Mesothelial cell of epicardium (in vitro differentiated cells): ENCODE results near the gene FRMD4A. TPM values are rescaled to one million over a fixed set of nuclear protein-coding genes. Genes with fewer than 3 reads are reported as not detected.

Experiments
- DNase-seq, 2 experiments: peaks; one replicate each; pipeline ENCODE4 v3.0.0; 2021; ENCODE audit warnings: low spot score in 2 of 2; ENCODE audit not compliant: unreplicated experiment in 2 of 2
- H3K27ac Mint-ChIP-seq: 2 replicates; pipeline ENCODE4 v1.8.0; 2021; ENCODE audit warnings: mixed read lengths
- H3K27me3 Mint-ChIP-seq: 2 replicates; pipeline ENCODE4 v1.8.0; 2021; ENCODE audit warnings: low read depth, mixed read lengths
- H3K36me3 Mint-ChIP-seq: 2 replicates; pipeline ENCODE4 v1.8.0; 2021; ENCODE audit warnings: mixed read lengths
- H3K4me1 Mint-ChIP-seq: 2 replicates; pipeline ENCODE4 v1.8.0; 2021; ENCODE audit warnings: mixed read lengths
- H3K4me3 Mint-ChIP-seq: 2 replicates; pipeline ENCODE4 v1.8.0; 2021; ENCODE audit warnings: mild to moderate bottlenecking, moderate library complexity, mixed read lengths
- H3K9me3 Mint-ChIP-seq: 2 replicates; pipeline ENCODE4 v1.8.0; 2021; ENCODE audit warnings: mixed read lengths
- CTCF ChIP-seq: fragments of 200-600 bp; sonication (generic); IDR thresholded peaks from one replicate; pipeline ENCODE4 v1.5.0; 2021; ENCODE audit warnings: antibody characterized with exemption; ENCODE audit not compliant: unreplicated experiment
- total RNA-seq: library from RNA; stranded (reverse); gene quantifications from 3 replicates; pipeline ENCODE4 v1.2.1, GENCODE V29; 2021

FRMD4A gene
- 41.7 to 45.0 TPM (median 42.4 TPM) in 3 replicates for total RNA-seq

- Mint-ChIP-seq H3K36me3 (no peaks in the 10 kb centered on the region), H3K9me3 (no peaks in the 10 kb centered on the region), H3K27me3 (peaks cover 17% of the 10 kb centered on the region), H3K27ac (no peak within 1 kb of the TSS), H3K4me1 (peaks cover 16% of the 10 kb centered on the region), H3K4me3 (peak within 1 kb of the TSS; percentile 10)
- TF ChIP-seq CTCF = no peak
- DNase-seq = no peak
These were observed at the start of gene FRMD4A for GRCh38 chr10:14330388-14331061. Gene FRMD4A, minus strand, starts transcription at chr10:14330924.

GRCh38 chr10:14379556-14380280 is 49.0 kb upstream of the FRMD4A start:
- DNase-seq = no peak
- H3K36me3 Mint-ChIP-seq = no peaks in the 10 kb centered on the region
- no peak for TF ChIP-seq CTCF
- H3K4me3 Mint-ChIP-seq = no peak overlapping the region
- H3K27me3 Mint-ChIP-seq = no peaks in the 10 kb centered on the region
- H3K9me3 Mint-ChIP-seq = peaks cover 4% of the 10 kb centered on the region
- peaks cover 11% of the 10 kb centered on the region for H3K4me1 Mint-ChIP-seq
- H3K27ac Mint-ChIP-seq = no peak overlapping the region

- Mint-ChIP-seq H3K9me3 (peaks cover 4% of the 10 kb centered on the region), H3K27ac (no peak overlapping the region), H3K36me3 (no peaks in the 10 kb centered on the region), H3K27me3 (no peaks in the 10 kb centered on the region), H3K4me3 (no peak overlapping the region), H3K4me1 (peaks cover 11% of the 10 kb centered on the region)
- no peak for DNase-seq
- TF ChIP-seq CTCF = no peak
These were observed 47.8 kb upstream of the FRMD4A start for GRCh38 chr10:14378387-14378960.

- H3K9me3 Mint-ChIP-seq = peaks cover 4% of the 10 kb centered on the region
- H3K4me1 Mint-ChIP-seq = peaks cover 11% of the 10 kb centered on the region
- TF ChIP-seq CTCF = no peak
- H3K27ac Mint-ChIP-seq = no peak overlapping the region
- DNase-seq = no peak
- no peaks in the 10 kb centered on the region for H3K27me3 Mint-ChIP-seq
- no peak overlapping the region for H3K4me3 Mint-ChIP-seq
- H3K36me3 Mint-ChIP-seq = no peaks in the 10 kb centered on the region
These were observed 47.0 kb upstream of the FRMD4A start for GRCh38 chr10:14377591-14378175.

GRCh38 chr10:14374745-14375445 is 44.2 kb upstream of the FRMD4A start:
- no peak for DNase-seq
- no peaks in the 10 kb centered on the region for H3K36me3 Mint-ChIP-seq
- H3K9me3 Mint-ChIP-seq = peaks cover 7% of the 10 kb centered on the region
- no peak overlapping the region for H3K4me3 Mint-ChIP-seq
- no peaks in the 10 kb centered on the region for H3K27me3 Mint-ChIP-seq
- H3K4me1 Mint-ChIP-seq = peaks cover 11% of the 10 kb centered on the region
- no peak overlapping the region for H3K27ac Mint-ChIP-seq
- no peak for TF ChIP-seq CTCF
